Fibroblast of peridontal ligament (primary cell): Measurements from ENCODE around the gene CDK19.
"Not testable (repeated sequence)": the region's sequence is repeated elsewhere in the genome, so short reads cannot be mapped to it uniquely, and the experiment has no call there.

Experiments used
- DNase-seq: peaks from one replicate; pipeline ENCODE4 v3.0.0-alpha.2; 2010; ENCODE audit errors: extremely low read depth

The CDK19 gene

GRCh38 chr6:110581679-110582078 lies 233.6 kb downstream of the CDK19 start:
- DNase-seq = no peak

- DNase-seq = not testable (repeated sequence)
These were observed 237.6 kb downstream of the CDK19 start for GRCh38 chr6:110577596-110578167.

- DNase-seq = no peak
These were observed 239.3 kb downstream of the CDK19 start for GRCh38 chr6:110575925-110576463.

GRCh38 chr6:110574817-110575216 lies 240.5 kb downstream of the CDK19 start:
- DNase-seq = no peak

- no peak for DNase-seq
These were observed 241.7 kb downstream of the CDK19 start for GRCh38 chr6:110573537-110573936.

GRCh38 chr6:110573136-110573535 lies 242.1 kb downstream of the CDK19 start:
- DNase-seq = no peak

GRCh38 chr6:110567957-110568696 lies 247.1 kb downstream of the CDK19 start:
- no peak for DNase-seq

- DNase-seq = peak; percentile 4
These were observed 248.7 kb downstream of the CDK19 start for GRCh38 chr6:110566346-110567125.

- DNase-seq = no peak
These were observed 250.4 kb downstream of the CDK19 start for GRCh38 chr6:110564703-110565421.

- DNase-seq = no peak
These were observed 251.6 kb downstream of the CDK19 start for GRCh38 chr6:110563711-110564110.

- no peak for DNase-seq
These were observed 252.9 kb downstream of the CDK19 start for GRCh38 chr6:110562316-110562915.

- no peak for DNase-seq
These were observed 253.6 kb downstream of the CDK19 start for GRCh38 chr6:110561696-110562095.

GRCh38 chr6:110561008-110561396 lies 254.3 kb downstream of the CDK19 start:
- no peak for DNase-seq

- no peak for DNase-seq
These were observed 254.8 kb downstream of the CDK19 start for GRCh38 chr6:110560239-110561007.
